Measurements from ENCODE around the gene AVPR1A. TPM values are rescaled to one million over a fixed set of nuclear protein-coding genes. Genes with fewer than 3 reads are reported as not detected.

AVPR1A gene
- total RNA-seq, 4 donors from 2014 or later: 0.18 to 1.7 (median 0.80) TPM; not detected in 1

DNA sequence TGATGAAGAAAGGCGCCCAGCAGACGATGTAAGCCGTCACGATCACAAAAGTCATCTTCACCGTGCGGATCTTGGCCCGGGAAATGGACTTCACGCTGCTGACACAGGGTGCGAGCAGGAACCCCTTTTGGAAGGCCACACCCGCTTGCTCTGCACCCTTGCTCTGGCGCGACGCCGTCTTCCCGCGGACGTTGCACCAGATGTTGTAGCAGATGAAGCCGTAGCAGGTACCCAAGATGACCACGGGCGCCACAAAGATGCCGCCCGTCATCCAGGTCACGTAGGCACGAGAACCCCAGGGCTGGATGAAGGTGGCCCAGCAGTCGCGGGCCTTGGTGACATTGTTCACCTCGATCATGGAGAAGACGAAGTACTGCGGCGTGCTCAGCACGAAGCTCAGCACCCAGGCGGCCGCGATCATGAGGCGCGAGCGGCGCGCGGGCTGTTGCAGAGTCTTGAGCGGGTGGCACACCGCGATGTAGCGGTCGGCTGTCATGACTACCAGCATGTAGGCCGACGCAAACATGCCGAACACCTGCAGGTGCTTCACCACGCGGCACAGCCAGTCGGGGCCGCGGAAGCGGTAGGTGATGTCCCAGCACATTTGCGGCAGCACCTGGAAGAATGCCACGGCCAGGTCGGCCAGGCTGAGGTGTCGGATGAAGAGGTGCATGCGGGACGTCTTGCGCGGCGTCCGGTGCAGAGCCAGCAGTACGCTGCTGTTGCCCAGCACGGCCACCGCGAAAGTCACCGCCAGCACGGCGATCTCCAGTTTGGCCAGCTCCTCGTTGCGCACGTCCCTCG is 890 bp downstream of the AVPR1A start:
- peaks cover 0 to 25% of the 10 kb centered on the region in 2 donors for H3K27me3 ChIP-seq
- TF ChIP-seq CTCF (IDR thresholded peaks at IDR 0.05): no peak
- DNase-seq: peak in 1 of 3 donors; percentile 33
- peak overlapping the region in 2 of 4 donors; percentile 26 to 42 for H3K4me3 ChIP-seq
- H3K4me1 ChIP-seq: peaks cover 0 to 23% (median 0%) of the 10 kb centered on the region in 4 donors
- no peak overlapping the region for H3K27ac ChIP-seq
- H3K9me3 ChIP-seq: no peaks in the 10 kb centered on the region
- no peaks in the 10 kb centered on the region for H3K36me3 ChIP-seq

GRCh38 chr12:63144556-63144955 is 6.4 kb downstream of the AVPR1A start:
- H3K27ac ChIP-seq: no peak overlapping the region
- no peak for TF ChIP-seq POLR2A (IDR thresholded peaks at IDR 0.05)
- TF ChIP-seq CTCF (IDR thresholded peaks at IDR 0.05): no peak
- no peaks in the 10 kb centered on the region for H3K27me3 ChIP-seq
- H3K36me3 ChIP-seq: no peaks in the 10 kb centered on the region
- no peak for DNase-seq
- H3K4me1 ChIP-seq: no peaks in the 10 kb centered on the region
- H3K4me3 ChIP-seq: no peak overlapping the region
- H3K9me3 ChIP-seq: no peaks in the 10 kb centered on the region

GRCh38 chr12:63138488-63138887 is 12.5 kb downstream of the AVPR1A start:
- no peaks in the 10 kb centered on the region for H3K9me3 ChIP-seq
- no peaks in the 10 kb centered on the region for H3K36me3 ChIP-seq
- no peak overlapping the region for H3K27ac ChIP-seq
- no peak for DNase-seq
- no peaks in the 10 kb centered on the region for H3K4me1 ChIP-seq
- no peak overlapping the region for H3K4me3 ChIP-seq
- TF ChIP-seq POLR2A (IDR thresholded peaks at IDR 0.05) (no peak), CTCF (IDR thresholded peaks at IDR 0.05) (no peak)
- H3K27me3 ChIP-seq: no peaks in the 10 kb centered on the region

DNA sequence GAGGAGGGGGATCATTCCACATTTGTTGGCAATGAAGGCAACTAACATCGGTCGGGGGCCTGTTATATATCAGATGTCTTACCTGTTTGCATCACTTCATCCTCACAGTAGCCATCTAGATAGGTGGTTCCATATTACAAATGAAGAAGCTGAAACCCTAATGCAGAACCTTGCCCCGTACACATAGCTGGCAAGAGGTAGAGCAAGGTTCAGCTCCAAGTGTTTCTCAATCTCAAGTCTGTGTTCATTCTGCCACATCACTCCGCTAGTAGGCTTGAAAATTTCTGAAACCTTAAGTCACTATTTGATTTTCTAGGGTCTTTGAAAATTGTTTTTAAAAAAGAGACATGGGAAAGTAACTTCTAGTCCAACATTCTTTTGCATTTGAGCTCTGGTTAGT is 17.0 kb downstream of the AVPR1A start:
- no peak for TF ChIP-seq POLR2A (IDR thresholded peaks at IDR 0.05)
- no peak for TF ChIP-seq CTCF (IDR thresholded peaks at IDR 0.05)
- Histone ChIP-seq H3K4me1 (no peaks in the 10 kb centered on the region), H3K9me3 (no peaks in the 10 kb centered on the region), H3K27ac (no peak overlapping the region), H3K36me3 (no peaks in the 10 kb centered on the region), H3K27me3 (no peaks in the 10 kb centered on the region), H3K4me3 (no peak overlapping the region)
- no peak for DNase-seq

DNA sequence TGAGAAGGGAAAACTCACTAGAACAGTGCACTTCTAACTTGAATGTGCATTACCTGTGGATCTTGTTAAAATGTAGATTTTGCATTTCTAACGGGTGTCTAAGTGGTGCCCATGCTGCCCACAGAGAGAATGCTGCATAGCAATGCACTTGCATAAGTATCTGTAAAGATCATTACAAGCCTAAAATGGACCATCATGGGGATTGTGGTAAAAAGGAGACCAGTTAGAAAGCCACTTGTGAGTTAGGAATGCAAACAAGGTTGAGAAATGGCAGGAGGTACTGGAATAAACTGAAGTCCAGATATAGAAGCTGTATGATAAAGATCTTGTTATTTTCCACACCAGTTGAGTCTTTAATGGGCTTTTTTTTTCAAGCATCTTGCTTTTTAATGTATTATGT is 18.8 kb downstream of the AVPR1A start:
- Histone ChIP-seq H3K4me1 (no peaks in the 10 kb centered on the region), H3K36me3 (no peaks in the 10 kb centered on the region), H3K27me3 (no peaks in the 10 kb centered on the region), H3K9me3 (no peaks in the 10 kb centered on the region), H3K4me3 (no peak overlapping the region), H3K27ac (no peak overlapping the region)
- TF ChIP-seq POLR2A (IDR thresholded peaks at IDR 0.05): no peak
- no peak for TF ChIP-seq CTCF (IDR thresholded peaks at IDR 0.05)
- no peak for DNase-seq
